Amniotic epithelial cell (primary cell): ENCODE results near the gene KIAA0408.

ENCODE experiments used
- DNase-seq: peaks from one replicate; pipeline ENCODE4 v3.0.0-alpha.2; 2010; ENCODE audit warnings: low read depth

KIAA0408 gene

DNA sequence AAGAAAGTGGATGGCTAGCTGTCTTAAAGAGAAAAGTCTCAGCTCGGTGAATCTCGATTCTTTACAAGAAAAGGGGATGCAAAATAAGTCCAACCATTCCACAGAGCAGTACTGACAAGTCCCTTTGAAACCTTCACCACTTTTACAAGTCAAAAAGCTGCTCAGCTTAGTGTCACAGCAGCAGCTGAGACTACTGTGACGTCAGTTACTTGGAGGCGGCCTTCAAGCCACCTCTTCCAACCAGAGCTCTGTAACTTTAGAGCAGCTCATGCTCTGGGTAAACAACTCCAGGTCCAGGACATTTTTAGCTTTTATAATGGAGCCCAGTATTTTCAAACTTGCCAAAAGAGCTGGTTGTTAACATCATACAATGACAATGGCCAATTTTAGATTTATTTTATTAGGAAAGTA is at the start of gene KIAA0408:
Gene KIAA0408 (minus strand): TSS at position 159 of the 411 bp plus-strand sequence. CDS start 5,408 bp downstream, outside the sequence.
- DNase-seq = peak; percentile 62

DNA sequence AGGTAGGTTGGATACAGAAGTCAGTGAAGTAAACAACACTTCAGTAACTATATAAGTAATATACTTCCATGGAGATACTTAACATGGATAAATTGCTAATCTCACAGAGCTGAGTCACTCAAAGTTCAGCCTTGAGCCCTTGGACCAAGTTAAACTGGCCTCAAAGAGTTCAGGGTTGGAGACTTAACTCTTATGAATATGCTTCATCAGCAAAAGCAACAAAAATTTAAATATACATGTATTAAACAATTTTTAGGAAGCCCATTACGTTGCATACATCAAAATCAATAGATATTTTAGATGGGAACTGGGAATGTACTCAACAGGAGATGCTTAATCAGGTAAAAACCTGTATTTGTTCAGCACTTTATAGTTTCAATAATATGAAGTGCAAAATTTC is 47.7 kb upstream of the KIAA0408 start:
- DNase-seq = no peak

DNA sequence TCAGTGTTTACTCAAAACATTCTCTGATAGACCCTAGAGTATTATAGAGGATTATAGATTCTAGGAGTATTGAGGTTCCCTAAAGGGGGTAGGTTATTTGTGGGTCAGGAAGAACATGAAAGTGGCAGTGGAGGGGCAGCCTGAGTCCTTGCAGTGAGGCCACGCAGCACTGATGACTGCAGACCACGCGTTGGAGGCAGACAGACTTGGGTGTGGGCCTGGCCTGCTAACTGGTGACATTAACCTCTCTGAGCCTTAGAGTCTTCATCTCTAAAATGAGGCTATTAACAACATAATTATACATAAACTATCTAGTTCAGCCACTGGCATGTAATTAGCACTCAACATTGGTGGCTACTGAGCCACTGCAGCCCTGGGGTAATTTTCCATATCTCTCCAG is 43.8 kb upstream of the KIAA0408 start:
- DNase-seq = no peak

DNA sequence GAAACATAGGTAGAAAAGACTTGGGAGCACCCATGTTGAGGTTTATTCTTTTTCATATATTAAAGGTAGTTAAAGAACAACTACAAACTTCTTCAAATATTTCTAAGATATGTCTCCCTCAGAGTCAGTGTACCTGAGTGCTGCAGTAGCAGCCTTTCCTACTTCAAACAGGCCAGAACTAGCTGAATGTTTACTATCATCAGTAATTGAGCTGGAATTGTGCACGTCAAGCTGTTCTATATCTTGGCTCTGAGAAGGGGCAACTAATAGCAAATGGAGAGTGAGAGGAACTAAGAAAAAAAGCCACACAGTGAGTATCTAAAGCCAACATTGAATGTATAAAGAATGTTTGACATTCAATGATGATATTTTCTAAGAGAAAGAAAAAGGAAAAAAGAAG is 38.2 kb upstream of the KIAA0408 start:
- DNase-seq = no peak

DNA sequence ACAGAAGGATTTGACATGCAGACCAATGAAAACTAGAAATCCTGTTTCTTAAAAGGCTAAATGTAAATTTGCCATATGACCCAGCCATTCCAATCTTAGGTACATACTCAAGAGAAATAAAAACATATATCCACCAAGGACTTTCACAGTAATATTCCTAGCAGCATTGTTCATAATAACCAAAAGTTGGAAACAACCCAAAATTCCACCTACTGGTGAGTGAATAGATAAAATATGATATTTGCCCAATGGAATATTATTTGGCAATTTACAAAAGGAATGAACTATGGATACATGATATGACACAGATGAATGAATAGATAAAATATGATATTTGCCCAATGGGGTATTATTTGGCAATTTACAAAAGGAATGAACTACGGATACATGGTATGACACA is 37.3 kb upstream of the KIAA0408 start:
- DNase-seq = peak; percentile 36

DNA sequence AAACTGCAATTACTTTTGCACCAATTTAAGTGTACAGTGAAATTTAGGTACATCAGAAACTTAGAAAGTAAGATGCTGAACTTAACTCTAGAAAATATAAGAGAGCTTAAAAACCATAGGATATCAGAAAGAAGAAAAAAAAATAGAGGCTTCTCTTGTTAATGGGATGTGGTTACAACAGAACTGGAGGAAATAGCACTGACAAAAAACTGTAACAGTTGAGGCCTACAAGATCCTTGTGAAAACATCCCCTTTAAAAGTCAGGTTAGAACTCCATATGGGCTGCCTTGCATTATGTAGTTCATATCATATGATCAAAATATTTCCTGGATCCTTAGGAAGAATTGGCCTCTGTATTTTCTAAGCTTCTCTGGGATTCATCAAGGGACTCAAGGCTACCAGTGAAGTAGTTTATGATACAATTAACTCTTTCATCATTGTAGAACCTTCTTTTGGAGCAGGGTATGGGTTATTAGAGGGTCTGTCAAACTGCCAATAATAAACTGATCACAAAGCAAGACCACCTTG is 35.1 kb upstream of the KIAA0408 start:
- DNase-seq = no peak

DNA sequence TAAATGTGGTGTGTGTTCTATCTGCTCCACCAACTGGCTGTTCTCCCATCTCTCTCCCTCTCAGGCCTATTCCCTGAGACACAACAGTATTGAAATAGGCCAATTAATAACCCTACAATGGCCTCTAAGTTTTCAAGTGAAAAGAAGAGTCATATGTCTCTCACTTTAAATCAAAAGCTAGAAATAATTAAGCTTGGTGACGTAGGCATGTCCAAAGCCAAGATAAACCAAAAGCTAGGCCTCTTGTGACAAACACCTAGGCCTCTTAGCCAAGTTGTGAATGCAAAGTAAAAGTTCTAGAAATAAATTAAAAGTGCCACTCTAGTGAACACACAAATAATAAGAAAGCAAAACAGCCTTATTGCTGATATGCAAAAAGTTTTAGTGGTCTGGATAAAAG is 30.1 kb upstream of the KIAA0408 start:
- no peak for DNase-seq

DNA sequence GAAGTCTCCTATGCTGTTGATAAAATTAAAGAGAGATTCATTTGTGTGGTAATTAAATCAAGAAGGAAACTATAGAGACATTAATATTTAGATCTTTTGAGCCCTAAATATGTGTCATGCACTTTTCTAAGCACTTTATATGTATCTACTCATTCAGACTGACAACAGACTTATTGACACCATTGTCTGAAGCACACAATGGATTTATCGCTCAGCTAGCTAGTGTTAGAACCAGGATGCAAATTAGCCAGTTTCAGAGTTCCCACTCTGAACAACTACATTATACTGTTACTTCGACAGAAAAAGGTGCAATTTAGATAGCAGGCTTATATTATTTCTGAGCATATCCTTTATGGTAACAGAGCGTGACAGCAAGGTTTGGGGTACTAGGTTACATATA is 27.7 kb upstream of the KIAA0408 start:
- no peak for DNase-seq

DNA sequence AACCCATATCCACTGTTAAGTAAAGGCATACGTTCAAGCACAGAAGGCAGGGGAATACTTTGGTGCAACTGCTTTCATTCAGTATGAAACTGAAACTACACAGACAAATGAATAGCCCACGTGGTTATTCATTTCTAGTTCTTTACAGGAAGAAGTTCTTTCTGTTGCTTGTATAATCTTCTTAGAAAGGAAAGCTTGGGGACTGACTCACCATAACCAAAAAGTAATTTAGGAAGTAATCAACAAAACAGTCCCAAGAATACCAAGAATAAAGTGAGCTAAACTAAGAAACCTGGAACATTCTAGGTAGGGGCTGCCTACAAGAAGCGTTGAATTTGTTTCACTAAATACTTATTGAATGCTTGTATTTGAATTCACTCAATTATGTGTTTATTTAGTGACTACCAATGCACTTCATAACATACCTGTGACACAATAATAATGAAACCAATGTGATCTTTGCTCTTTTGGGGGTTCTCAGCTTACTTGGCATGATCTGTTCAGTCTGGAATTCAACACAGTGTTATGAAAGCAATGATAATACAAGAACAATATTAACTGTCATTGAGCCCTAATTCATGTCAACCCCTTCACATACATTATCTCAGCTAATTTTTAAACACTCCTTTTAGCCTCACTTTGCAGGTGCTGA is 25.1 kb upstream of the KIAA0408 start:
- peak; percentile 50 for DNase-seq

DNA sequence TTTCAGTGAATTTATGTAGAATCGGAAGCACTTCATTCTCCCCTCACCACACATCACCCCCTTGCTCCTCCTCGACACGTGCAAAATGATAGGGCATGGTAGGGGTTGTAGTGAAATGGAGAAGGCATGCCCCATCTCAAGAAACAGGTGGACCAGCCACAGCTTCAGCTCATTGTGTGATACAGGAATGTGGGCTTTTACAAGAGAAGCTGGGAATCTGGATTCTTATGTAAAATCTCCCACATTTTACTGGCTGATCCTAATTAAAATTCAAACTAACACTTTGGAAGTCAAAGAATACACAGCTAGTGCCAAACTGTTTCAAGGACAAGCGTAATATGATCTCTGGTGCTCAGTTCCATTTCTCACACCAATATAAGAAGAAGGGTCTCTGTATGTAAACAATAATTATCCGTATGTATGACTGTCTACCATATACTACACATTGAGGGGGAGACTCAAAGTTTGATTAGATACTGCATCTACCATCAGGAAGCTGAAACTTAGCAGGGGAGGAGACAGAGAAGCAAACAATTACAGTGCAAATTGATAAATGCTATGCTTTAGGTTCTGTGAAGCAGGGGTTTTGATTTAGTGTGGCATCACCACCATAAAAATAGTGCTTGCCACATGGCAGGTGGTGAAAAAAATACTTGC is 24.3 kb upstream of the KIAA0408 start:
- DNase-seq = no peak

DNA sequence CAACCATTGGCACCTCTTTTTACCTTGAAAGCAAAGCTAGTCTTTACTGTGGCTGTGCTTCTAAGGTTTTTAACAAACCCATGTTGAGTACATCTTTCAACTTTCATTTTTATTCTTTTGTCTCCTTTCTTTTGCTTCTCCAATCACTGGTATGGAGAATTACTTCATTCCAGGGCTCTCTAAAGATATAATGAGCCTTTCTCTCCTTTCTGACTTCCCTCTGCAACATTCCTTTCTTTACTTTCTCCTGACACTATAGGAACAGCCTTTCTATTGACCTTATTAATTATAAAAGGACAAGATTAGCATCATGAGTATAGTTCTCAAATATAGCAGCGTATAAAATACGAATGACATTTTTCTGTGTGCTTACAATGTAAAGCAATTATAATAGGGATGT is 23.1 kb upstream of the KIAA0408 start:
- DNase-seq = no peak

DNA sequence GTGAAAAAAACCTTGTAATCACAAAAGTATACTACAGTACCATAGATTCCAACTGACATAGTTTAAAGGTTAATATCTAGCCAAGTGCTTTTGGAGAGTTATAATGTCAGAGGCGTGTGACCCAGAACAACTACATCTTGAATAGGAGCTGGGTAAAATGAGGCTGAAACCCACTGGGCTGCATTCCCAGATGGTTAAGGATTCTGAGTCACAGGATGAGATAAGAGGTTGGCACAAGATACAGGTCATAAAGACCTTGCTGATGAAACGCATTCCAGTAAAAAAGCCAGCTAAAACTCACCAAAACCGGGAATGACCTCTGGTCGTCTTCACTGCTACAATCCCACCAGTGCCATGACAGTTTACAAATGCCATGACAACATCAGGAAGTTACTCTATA is 22.4 kb upstream of the KIAA0408 start:
- DNase-seq = peak; percentile 78

DNA sequence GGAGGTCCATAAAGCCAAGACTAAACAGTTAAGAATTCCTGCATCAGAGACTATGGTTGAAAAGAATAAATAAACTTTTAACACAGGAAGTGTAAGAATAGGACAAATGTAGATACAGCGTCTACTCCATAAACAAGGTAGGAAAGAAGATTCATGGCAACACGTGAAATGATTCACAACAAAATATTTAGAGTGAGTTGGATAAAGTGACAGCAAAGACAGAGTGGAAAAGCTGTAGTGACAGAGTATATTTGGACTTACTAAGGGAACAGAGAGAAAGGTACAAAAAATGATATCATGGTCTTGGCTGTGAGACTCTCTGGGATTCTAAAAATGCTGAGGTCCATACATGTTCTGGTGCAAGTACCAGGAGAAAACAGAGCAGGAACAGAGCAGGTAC is 21.9 kb upstream of the KIAA0408 start:
- DNase-seq = no peak

DNA sequence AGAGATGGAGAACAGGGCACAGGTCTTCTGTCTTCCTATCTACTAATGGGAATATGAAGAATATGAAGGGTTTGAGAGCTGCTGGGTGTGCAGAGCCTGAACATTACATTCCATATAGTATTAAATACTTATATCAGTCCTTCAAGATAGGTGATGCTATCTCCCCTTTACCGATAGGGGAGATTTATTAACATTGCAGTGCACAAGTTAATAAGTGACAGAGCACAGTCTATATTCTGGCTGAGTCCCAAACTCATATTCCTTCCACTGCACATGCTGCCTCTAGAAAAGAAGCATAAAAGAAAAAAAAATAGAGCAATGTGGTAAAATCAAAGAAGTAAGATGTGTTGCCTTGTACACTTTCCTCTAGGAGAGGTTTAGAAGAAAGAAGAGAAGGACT is 18.5 kb upstream of the KIAA0408 start:
- DNase-seq = no peak

DNA sequence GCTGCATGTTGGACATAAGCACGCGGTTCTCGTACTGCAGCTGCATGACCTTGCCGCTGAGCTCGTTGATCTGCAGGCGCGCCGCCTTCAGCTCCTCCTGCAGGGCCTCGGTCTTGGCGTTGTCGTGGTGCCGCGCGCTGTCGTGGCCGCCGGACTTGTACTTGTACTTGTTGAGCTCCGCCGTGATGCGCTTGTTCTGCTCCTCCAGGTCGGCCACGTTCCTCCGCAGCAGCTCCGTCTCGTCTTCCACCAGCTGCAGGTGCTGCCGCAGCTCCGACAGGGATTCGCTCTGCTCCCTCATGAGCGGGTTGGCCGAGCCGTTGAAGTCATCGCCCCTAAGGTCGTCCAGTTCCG is 16.6 kb upstream of the KIAA0408 start:
- no peak for DNase-seq

DNA sequence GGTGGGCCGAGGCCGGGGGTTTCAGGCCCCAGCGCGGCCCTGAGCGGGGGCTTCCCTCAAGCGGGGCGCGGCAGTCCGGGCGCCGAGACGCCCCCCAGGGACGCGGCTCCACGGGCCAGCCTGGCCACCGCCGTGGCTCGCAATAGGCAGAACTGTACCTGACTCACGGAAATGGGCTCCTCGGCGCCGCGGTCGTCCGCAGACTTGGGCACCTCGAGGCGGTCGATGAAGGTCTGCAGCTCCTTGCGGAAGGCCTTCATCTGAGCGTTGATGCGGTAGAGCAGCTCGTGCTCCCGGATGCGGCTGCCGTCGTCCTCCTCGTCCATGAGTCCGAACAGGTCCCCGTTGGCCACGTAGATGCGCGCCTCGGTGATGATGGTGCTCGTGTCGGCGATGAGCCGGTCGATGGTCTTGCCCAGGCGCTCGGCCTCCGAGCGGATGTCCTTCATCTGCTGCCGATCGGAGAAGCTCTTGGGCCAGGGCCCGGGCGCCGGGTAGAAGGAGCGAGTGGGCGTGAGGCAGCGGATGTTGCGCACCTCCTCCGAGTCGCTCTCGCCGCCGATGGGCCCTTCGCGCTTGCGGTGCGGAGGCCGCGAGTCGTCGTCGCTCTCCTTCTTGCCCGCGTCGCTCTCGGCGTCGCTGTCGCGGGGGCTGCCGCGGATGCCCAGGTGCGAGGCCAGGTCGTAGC is 16.1 kb upstream of the KIAA0408 start:
- no peak for DNase-seq

DNA sequence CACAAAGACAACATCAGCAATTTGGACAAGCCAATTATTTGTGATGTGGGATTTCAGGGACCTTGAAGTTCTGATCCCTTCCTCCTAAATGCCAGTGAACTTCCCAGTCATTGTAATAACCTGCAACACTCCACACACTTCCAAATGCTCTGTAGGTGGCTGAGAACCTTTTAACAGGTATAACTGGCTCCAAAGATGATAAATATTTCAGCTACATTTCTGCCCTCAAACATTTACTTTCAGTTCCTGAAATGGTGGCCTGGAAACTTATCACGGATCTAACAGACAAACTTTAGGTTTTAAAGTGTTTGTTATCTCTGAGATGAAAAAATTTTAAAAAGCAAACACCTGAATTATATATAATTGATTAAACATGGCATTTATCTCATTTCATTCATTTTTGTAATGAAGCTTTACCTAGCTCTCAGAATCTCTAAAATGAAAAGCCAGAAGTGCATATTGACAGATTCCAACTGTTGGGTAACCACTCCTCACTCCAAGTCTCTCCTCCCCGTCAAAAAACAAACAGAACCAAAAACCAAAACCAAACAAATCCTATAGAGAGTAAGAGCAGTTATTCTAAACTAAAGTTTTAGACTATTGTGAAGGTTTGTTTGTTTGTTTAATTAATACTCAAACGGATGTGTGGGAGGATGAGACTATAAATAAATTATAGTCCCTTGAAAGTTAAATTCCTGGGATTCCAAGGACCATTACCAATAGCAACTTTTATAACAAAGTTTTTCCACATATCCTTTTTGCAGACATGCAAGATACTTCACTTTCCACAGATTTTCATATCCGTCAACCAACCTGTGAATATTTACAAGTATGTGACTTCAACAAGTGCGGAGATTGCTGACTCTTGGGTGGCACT is 12.4 kb upstream of the KIAA0408 start:
- DNase-seq = no peak

DNA sequence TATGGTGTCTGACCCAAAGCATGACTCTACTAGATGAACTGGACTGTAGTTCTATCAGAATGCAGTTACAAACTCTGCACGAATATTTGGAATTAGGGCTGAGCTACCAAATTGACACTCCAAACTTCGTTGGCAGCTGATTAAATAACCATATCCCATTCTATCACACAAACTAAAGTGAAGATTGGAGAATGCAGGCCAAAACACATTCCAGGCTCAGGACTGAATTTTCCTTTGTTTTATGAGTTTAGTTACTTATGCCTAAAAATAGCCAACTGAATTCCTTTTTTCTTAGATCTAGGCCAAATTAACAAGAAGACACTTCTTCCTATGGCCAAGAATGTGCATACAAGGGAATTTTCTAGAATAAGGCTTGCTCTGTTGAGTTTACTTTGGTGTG is 9.7 kb upstream of the KIAA0408 start:
- DNase-seq = no peak

DNA sequence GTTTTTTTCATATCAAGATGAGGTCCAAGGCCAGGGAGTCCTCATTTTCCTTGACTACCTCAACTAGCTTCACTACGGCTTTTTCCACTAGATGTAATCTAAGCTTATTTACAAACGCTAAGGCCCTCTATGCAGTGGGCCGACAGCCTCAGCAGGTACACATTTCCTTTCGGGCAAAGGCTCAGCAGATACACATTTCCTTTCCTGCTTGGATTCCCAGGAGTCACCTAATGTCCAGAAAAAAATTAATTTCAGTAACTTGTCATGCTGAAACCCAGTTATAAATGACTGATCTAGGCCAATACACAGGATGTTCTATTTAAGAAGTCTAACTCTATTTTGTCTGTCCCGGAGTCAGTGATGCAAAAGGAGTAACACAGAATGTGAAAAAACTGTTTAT is 7.2 kb upstream of the KIAA0408 start:
- no peak for DNase-seq

DNA sequence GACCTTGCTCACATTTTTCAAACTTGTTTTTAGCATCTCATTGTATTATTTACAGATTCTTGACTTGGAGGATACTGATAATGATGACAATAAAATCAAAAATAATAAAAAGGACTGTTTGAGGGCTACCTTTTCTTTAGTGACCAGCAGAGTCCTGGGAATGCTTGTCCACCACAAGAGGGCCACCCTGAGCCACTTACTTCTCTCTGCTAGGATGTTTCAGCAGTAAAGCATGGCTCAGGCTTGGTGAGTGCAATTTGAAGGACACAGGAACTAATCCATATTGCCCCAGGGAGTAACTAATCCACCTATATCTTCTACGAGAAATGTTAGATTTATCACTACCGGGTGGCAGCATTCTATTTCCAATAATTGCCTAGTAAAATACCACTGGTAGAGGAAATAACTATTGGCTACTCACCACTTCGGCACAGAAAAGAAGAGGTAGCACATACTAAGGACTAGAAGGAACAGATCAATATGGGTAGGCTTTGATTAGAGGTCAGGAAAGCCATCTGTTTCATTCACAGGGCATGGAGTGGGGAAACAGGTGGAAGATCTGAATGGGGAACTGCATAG is 5.8 kb upstream of the KIAA0408 start:
- peak; percentile 59 for DNase-seq

DNA sequence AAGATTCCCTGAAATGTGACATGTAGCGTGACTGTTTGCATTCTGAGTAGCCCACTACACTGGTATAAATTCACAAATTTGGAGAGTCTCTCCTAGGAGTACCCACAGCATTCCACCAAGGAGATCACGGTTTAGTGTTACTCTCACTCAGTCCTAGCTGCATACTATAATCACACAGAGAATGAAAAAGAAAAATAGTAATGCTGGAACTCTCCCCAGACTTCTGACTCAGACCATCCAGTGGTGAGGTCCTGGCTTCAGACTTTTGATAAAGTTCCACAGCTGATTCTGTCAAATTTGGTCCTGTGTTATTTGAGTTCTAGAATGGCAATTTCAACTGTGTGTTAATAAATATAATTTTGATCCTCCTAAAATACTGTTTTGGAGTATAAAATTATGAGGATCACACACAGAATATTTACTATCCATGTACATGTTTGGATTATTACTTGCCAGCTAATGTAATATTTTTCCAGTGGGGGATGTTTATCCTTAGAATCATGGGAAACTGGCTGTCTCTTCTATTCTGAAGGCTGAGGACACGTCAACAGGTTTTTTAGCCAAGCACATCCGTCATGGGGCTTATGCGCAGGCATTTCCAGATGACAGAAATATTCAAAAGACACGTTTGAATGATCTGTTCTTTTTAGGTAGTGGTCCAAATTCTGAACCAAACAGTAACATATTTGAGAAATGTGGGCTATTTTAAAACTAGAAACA is 5.1 kb upstream of the KIAA0408 start:
- DNase-seq = peak; percentile 65
